Hepatocyte (in vitro differentiated cells): ENCODE results near the gene LMF1. TPM values are rescaled to one million over a fixed set of nuclear protein-coding genes. Genes with fewer than 3 reads are reported as not detected.

Experiments
- DNase-seq: peaks from one replicate; pipeline ENCODE4 v3.0.0-alpha.2; 2016; ENCODE audit warnings: low spot score
- H2AFZ ChIP-seq: fragments of 200-600 bp; sonication (generic); 2 replicates; pipeline ENCODE4 v1.6.0; 2016; ENCODE audit warnings: antibody characterized with exemption, mild to moderate bottlenecking
- H3K27ac ChIP-seq: fragments of 200-600 bp; sonication (generic); 2 replicates; pipeline ENCODE4 v1.5.1; 2016; ENCODE audit warnings: mild to moderate bottlenecking
- H3K27me3 ChIP-seq: fragments of 200-600 bp; sonication (generic); 2 replicates; pipeline ENCODE4 v1.6.1; 2016
- H3K36me3 ChIP-seq: fragments of 200-600 bp; sonication (generic); replicated peaks from 2 replicates; pipeline ENCODE4 v1.5.1; 2016; ENCODE audit warnings: low read depth; ENCODE audit not compliant: insufficient read depth
- H3K4me1 ChIP-seq: fragments of 200-600 bp; sonication (generic); 2 replicates; pipeline ENCODE4 v1.5.1; 2016; ENCODE audit warnings: mild to moderate bottlenecking, moderate library complexity; ENCODE audit not compliant: insufficient read depth
- H3K4me2 ChIP-seq: fragments of 200-600 bp; sonication (generic); 2 replicates; pipeline ENCODE4 v1.6.0; 2016
- H3K4me3 ChIP-seq: fragments of 200-600 bp; sonication (generic); 2 replicates; pipeline ENCODE4 v1.5.1; 2016; ENCODE audit warnings: mild to moderate bottlenecking
- H3K79me2 ChIP-seq: fragments of 200-600 bp; sonication (generic); 2 replicates; pipeline ENCODE4 v1.6.0; 2017; ENCODE audit warnings: mild to moderate bottlenecking
- H3K9me2 ChIP-seq: fragments of 200-600 bp; sonication (generic); replicated peaks from 2 replicates; pipeline ENCODE4 v1.6.0; 2017; ENCODE audit warnings: mild to moderate bottlenecking; ENCODE audit not compliant: insufficient read depth
- H3K9me3 ChIP-seq: fragments of 200-600 bp; sonication (generic); 2 replicates; pipeline ENCODE4 v1.5.1; 2016; ENCODE audit warnings: low read depth, mild to moderate bottlenecking
- H4K20me1 ChIP-seq: fragments of 200-600 bp; sonication (generic); 2 replicates; pipeline ENCODE4 v1.6.0; 2016; ENCODE audit warnings: mild to moderate bottlenecking; ENCODE audit not compliant: insufficient read depth, poor library complexity, severe bottlenecking
- CTCF ChIP-seq: fragments of 200-600 bp; sonication (generic); IDR thresholded peaks from 2 replicates; pipeline ENCODE4 v1.5.1; 2016; ENCODE audit warnings: antibody characterized with exemption, mild to moderate bottlenecking; ENCODE audit not compliant: poor library complexity
- EZH2 ChIP-seq: fragments of 200-600 bp; sonication (generic); IDR thresholded peaks from 2 replicates; pipeline ENCODE4 v1.6.1; 2016; ENCODE audit warnings: antibody characterized with exemption, mild to moderate bottlenecking, borderline replicate concordance
- EZH2phosphoT487 ChIP-seq: fragments of 200-600 bp; sonication (generic); IDR thresholded peaks from one replicate; pipeline ENCODE4 v1.6.1; 2018; ENCODE audit warnings: antibody characterized with exemption, mild to moderate bottlenecking, low read depth, moderate library complexity; ENCODE audit not compliant: unreplicated experiment, severe bottlenecking
- WGBS: methylation state at CpG from one replicate; pipeline ENCODE4 v1.1.6; 2016; ENCODE audit warnings: low lambda C conversion rate; ENCODE audit errors: missing lambda C conversion rate; 5-methylcytosine and 5-hydroxymethylcytosine counted together
- polyA plus RNA-seq: library from polyadenylated mRNA; unstranded; fragments of >200 nt; fragmentation: Nextera tagmentation; extraction: Ambion mirVana; gene quantifications from 2 replicates; pipeline ENCODE4 v1.2.1, GENCODE V29; 2016
- total RNA-seq: library from RNA; depleted of rRNA; stranded (reverse); fragments of >200 nt; gene quantifications from 2 replicates; pipeline ENCODE4 v1.2.3, GENCODE V29; 2014

The LMF1 gene
- total and polyA plus RNA-seq, 2 experiments from 2014 or later: 27.2 to 34.3 TPM

GRCh38 chr16:897701-898100, 73.1 kb downstream of the LMF1 start:
- Histone ChIP-seq H3K4me2 (no peak overlapping the region), H4K20me1 (no peaks in the 10 kb centered on the region), H3K9me2 (no peaks in the 10 kb centered on the region), H3K36me3 (no peaks in the 10 kb centered on the region), H3K4me3 (no peak overlapping the region), H3K27ac (no peak overlapping the region), H3K4me1 (no peaks in the 10 kb centered on the region), H3K9me3 (no peaks in the 10 kb centered on the region), H3K27me3 (no peaks in the 10 kb centered on the region), H3K79me2 (no peaks in the 10 kb centered on the region), H2AFZ (no peak overlapping the region)
- WGBS: 93% methylated on average over 14 of the region's 14 CpGs
- no peak for DNase-seq
- no peak for TF ChIP-seq CTCF
- no peak for TF ChIP-seq EZH2
- no peak for TF ChIP-seq EZH2phosphoT487

- Histone ChIP-seq H3K4me1 (no peaks in the 10 kb centered on the region), H3K4me2 (no peak overlapping the region), H2AFZ (no peak overlapping the region), H4K20me1 (no peaks in the 10 kb centered on the region), H3K27ac (no peak overlapping the region), H3K27me3 (no peaks in the 10 kb centered on the region), H3K79me2 (no peaks in the 10 kb centered on the region), H3K36me3 (no peaks in the 10 kb centered on the region), H3K4me3 (no peak overlapping the region), H3K9me2 (no peaks in the 10 kb centered on the region), H3K9me3 (no peaks in the 10 kb centered on the region)
- TF ChIP-seq EZH2: no peak
- WGBS: 91% methylated on average over 18 of the region's 18 CpGs
- no peak for DNase-seq
Measured at GRCh38 chr16:897200-897543, 73.6 kb downstream of the LMF1 start.

- H3K9me3 ChIP-seq: no peaks in the 10 kb centered on the region
- H3K27ac ChIP-seq: no peak overlapping the region
- H3K4me2 ChIP-seq: no peak overlapping the region
- 94% methylated on average over 33 of the region's 33 CpGs for WGBS
- H2AFZ ChIP-seq: no peak overlapping the region
- H4K20me1 ChIP-seq: no peaks in the 10 kb centered on the region
- no peaks in the 10 kb centered on the region for H3K79me2 ChIP-seq
- DNase-seq: no peak
- no peaks in the 10 kb centered on the region for H3K27me3 ChIP-seq
- no peak overlapping the region for H3K4me3 ChIP-seq
- no peaks in the 10 kb centered on the region for H3K4me1 ChIP-seq
- no peaks in the 10 kb centered on the region for H3K9me2 ChIP-seq
- H3K36me3 ChIP-seq: no peaks in the 10 kb centered on the region
- no peak for TF ChIP-seq EZH2phosphoT487
- TF ChIP-seq EZH2: no peak
- TF ChIP-seq CTCF: no peak
Measured at GRCh38 chr16:896261-897199, 74.3 kb downstream of the LMF1 start.

GRCh38 chr16:895371-895770, 75.4 kb downstream of the LMF1 start:
- Histone ChIP-seq H3K27me3 (no peaks in the 10 kb centered on the region), H3K4me3 (no peak overlapping the region), H3K27ac (no peak overlapping the region), H3K9me3 (no peaks in the 10 kb centered on the region), H3K79me2 (no peaks in the 10 kb centered on the region), H3K36me3 (no peaks in the 10 kb centered on the region), H4K20me1 (no peaks in the 10 kb centered on the region), H2AFZ (no peak overlapping the region), H3K4me2 (no peak overlapping the region), H3K4me1 (no peaks in the 10 kb centered on the region), H3K9me2 (no peaks in the 10 kb centered on the region)
- DNase-seq: no peak
- TF ChIP-seq EZH2: no peak
- WGBS: 91% methylated on average over 21 of the region's 24 CpGs
